Body of pancreas (tissue), 4 donors: ENCODE data around the gene GNB2.
A peak's percentile ranks its signal among the peaks of the same experiment; 100 is the strongest.

ENCODE experiments used
- CTCF ChIP-seq, 7 experiments: fragments of 450-650 bp in 4 of 7; fragments of 200-600 bp in 3 of 7; sonication (generic) in 3 of 7; IDR thresholded peaks; one replicate each; pipeline ENCODE4 v1.5.1; 2016 to 2019; ENCODE audit warnings: antibody characterized with exemption in 7 of 7
- POLR2A ChIP-seq, 3 donors: fragments of 450-650 bp; IDR thresholded peaks; one replicate each; pipeline ENCODE4 v1.6.1; 2016; ENCODE audit warnings: antibody characterized with exemption in 3 of 3, mild to moderate bottlenecking in 2 of 3

- TF ChIP-seq CTCF (IDR thresholded peaks at IDR 0.05) (no peak), POLR2A (IDR thresholded peaks at IDR 0.05) (peak in 2 of 3 donors; percentile 26 to 31)
These were observed 1.0 kb downstream of the GNB2 start for GRCh38 chr7:100674411-100675104.
